Naive thymus-derived CD4-positive, alpha-beta T cell (primary cell): ENCODE results near the gene PIP4K2A. TPM values are rescaled to one million over a fixed set of nuclear protein-coding genes. Genes with fewer than 3 reads are reported as not detected.
A peak's percentile ranks its signal among the peaks of the same experiment; 100 is the strongest.

Experiments
- ATAC-seq: fragments of 150-1000 bp; cut with Tn5 transposase; 2 replicates; pipeline ENCODE4 v1.10.0; 2021; ENCODE audit warnings: mild to moderate bottlenecking, moderate library complexity
- CTCF ChIA-PET: fragments of 350-600 bp; sonication (Branson Sonifier 250); formaldehyde crosslinking; loops from one replicate; lab custom pipeline; 2021; ENCODE audit warnings: antibody characterized with exemption; lab: Charles Lee
- POLR2A ChIA-PET: fragments of 350-600 bp; sonication (Branson Sonifier 250); formaldehyde crosslinking; loops from one replicate; lab custom pipeline; 2021; ENCODE audit warnings: antibody characterized with exemption, inconsistent platforms; lab: Charles Lee
- DNase-seq, 9 donors: peaks; one replicate each; pipeline versions ENCODE4 v3.0.0 to v3.0.0-alpha.2; 2020 to 2022; ENCODE audit warnings: mixed read lengths in 1 of 9
- H3K27ac ChIP-seq: one replicate; pipeline ENCODE4 v1.7.0; 2013; ENCODE audit warnings: mild to moderate bottlenecking, low read depth, low read length, moderate library complexity
- H3K27me3 ChIP-seq, 2 donors: one replicate each; pipeline ENCODE4 v1.7.0; 2013; ENCODE audit warnings: low read length in 2 of 2, mild to moderate bottlenecking in 2 of 2, moderate library complexity in 2 of 2; ENCODE audit not compliant: control insufficient read depth in 2 of 2, insufficient read depth in 2 of 2
- H3K36me3 ChIP-seq, 3 experiments: 1 replicate in 2 of 3; 2 replicates in 1 of 3; pipeline ENCODE4 v1.7.0; 2013; ENCODE audit warnings: low read length in 3 of 3, mild to moderate bottlenecking in 3 of 3, moderate library complexity in 1 of 3; ENCODE audit not compliant: insufficient read depth in 3 of 3, control insufficient read depth in 2 of 3
- H3K4me1 ChIP-seq, 2 donors: one replicate each; pipeline ENCODE4 v1.7.0; 2013; ENCODE audit warnings: low read length in 2 of 2, mild to moderate bottlenecking in 2 of 2, moderate library complexity in 1 of 2; ENCODE audit not compliant: control insufficient read depth in 2 of 2, insufficient read depth in 2 of 2
- H3K4me3 ChIP-seq: 2 replicates; pipeline ENCODE4 v1.7.0; 2013; ENCODE audit warnings: mild to moderate bottlenecking, low read length
- H3K9me3 ChIP-seq, 3 experiments: 1 replicate in 2 of 3; 2 replicates in 1 of 3; pipeline ENCODE4 v1.7.0; 2013; ENCODE audit warnings: low read length in 3 of 3; ENCODE audit not compliant: control insufficient read depth in 2 of 3
- H3K27ac Mint-ChIP-seq, 9 donors: one replicate each; pipeline ENCODE4 v1.8.0; 2020 to 2022; ENCODE audit warnings: mixed read lengths in 9 of 9, mild to moderate bottlenecking in 8 of 9, moderate library complexity in 5 of 9, inconsistent platforms in 2 of 9
- H3K27me3 Mint-ChIP-seq, 5 donors: one replicate each; pipeline ENCODE4 v1.8.0; 2021 to 2022; ENCODE audit warnings: mixed read lengths in 5 of 5, mild to moderate bottlenecking in 1 of 5
- H3K36me3 Mint-ChIP-seq, 5 donors: one replicate each; pipeline ENCODE4 v1.8.0; 2020 to 2022; ENCODE audit warnings: mixed read lengths in 5 of 5, mild to moderate bottlenecking in 3 of 5, inconsistent platforms in 1 of 5
- H3K4me1 Mint-ChIP-seq, 7 donors: one replicate each; pipeline ENCODE4 v1.8.0; 2020 to 2022; ENCODE audit warnings: mixed read lengths in 7 of 7, mild to moderate bottlenecking in 3 of 7, inconsistent platforms in 1 of 7
- H3K4me3 Mint-ChIP-seq, 10 donors: one replicate each; pipeline ENCODE4 v1.8.0; 2020 to 2022; ENCODE audit warnings: mild to moderate bottlenecking in 10 of 10, mixed read lengths in 10 of 10, moderate library complexity in 6 of 10, inconsistent platforms in 2 of 10
- H3K9me3 Mint-ChIP-seq, 11 donors: one replicate each; pipeline ENCODE4 v1.8.0; 2020 to 2022; ENCODE audit warnings: mixed read lengths in 11 of 11, mild to moderate bottlenecking in 4 of 11, inconsistent platforms in 1 of 11, moderate library complexity in 1 of 11
- intact Hi-C, 2 donors: fragments of 100-400 bp; cut with micrococcal nuclease; formaldehyde crosslinking; loops; one replicate each; pipeline ENCODE4 v1.15.1; 2023
- polyA plus RNA-seq, 2 donors: library from polyadenylated mRNA; unstranded; fragments of 300-500 nt; fragmentation: Illumina TruSeq; gene quantifications; one replicate each; pipeline ENCODE4 v1.2.3, GENCODE V29; 2021
- total RNA-seq, 6 experiments: library from RNA in 5 of 6; stranded (reverse) in 5 of 6; gene quantifications; 1 replicate in 5 of 6; 2 replicates in 1 of 6; pipeline ENCODE4 v1.2.3 and lab custom pipeline; 2021 to 2026

Gene PIP4K2A
- total and polyA plus RNA-seq, 7 experiments from 2014 or later: 40.9 to 152 (median 134) TPM

- no peak for DNase-seq
- Mint-ChIP-seq H3K4me3 (peak overlapping the region; percentile 67 to 87 (median 81)), H3K27me3 (no peaks in the 10 kb centered on the region), H3K9me3 (peaks cover 0 to 2% (median 0%) of the 10 kb centered on the region in 11 donors), H3K27ac (peak overlapping the region; percentile 82 to 97 (median 92)), H3K36me3 (peaks cover 0 to 31% (median 3%) of the 10 kb centered on the region in 5 donors), H3K4me1 (peaks cover 84 to 100% (median 91%) of the 10 kb centered on the region in 7 donors)
- Histone ChIP-seq H3K27me3 (no peaks in the 10 kb centered on the region), H3K36me3 (no peaks in the 10 kb centered on the region), H3K4me1 (peaks cover 82 to 88% of the 10 kb centered on the region in 2 donors), H3K4me3 (peak overlapping the region; percentile 23), H3K27ac (peak overlapping the region; percentile 33), H3K9me3 (no peaks in the 10 kb centered on the region)
- ChIA-PET POLR2A (interaction anchor here (0.6 to 10.4 kb wide), 14 partner anchors 7 to 340 kb away, joined by 3 to 97 read pairs (median 7); partner anchors contain the start of genes COMMD3 and PIP4K2A), CTCF (interaction anchor here (0.6 to 4.3 kb wide), 7 partner anchors 9 to 57 kb away, joined by 3 to 17 read pairs (median 6); no protein-coding TSS in a partner anchor)
- no peak for ATAC-seq
- intact Hi-C loops: loop anchor here in 1 of 2 donors (5.0 to 10.0 kb wide), 2 partner anchors 219 to 1131 kb away; partner anchors contain the start of gene SKIDA1
These were observed 58.3 kb downstream of the PIP4K2A start for GRCh38 chr10:22656036-22656435.

DNA sequence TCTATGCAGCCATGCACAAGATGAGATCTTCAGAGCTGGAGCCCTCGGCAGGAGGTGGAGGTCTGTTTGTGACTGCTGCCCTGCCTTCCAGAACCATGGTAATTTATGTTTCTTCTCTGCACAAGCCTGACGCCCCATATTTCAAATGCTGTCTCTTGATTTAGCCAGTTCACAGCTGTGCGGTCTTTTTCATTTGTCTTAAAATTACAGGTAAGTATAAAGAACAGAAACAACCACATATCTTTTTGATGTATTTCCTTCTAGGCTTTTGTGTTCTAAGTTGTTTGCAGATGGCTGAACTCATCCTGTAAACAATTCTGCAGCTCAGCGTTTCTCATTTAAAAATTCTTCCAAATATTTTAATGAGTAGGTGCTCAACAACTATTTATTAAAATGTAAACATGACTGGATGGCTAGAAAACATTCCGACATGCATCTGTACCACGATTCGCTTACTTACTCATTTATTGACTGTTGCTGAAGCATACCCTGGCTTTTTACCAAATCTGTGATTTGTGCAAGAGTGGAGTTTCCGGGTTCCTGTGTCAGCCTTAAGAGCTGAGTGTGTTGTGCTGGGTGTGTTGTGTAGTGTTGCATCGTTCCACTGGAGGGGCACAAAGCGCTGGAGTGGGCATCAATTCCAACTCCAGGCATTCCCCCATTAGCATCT lies 58.9 kb downstream of the PIP4K2A start:
- DNase-seq (peak in 7 of 9 donors; percentile 69 to 90 (median 86)), ATAC-seq (peak; percentile 89)
- H3K27ac ChIP-seq: peak overlapping the region; percentile 54
- peaks cover 84 to 88% of the 10 kb centered on the region in 2 donors for H3K4me1 ChIP-seq
- H3K4me3 ChIP-seq: peak overlapping the region; percentile 23
- ChIA-PET POLR2A (interaction anchor here (0.6 to 10.4 kb wide), 22 partner anchors 9 to 339 kb away, joined by 3 to 97 read pairs (median 4); partner anchors contain the start of genes COMMD3 and PIP4K2A), CTCF (interaction anchor here (0.5 to 4.3 kb wide), 11 partner anchors 11 to 112 kb away, joined by 3 to 17 read pairs (median 4); no protein-coding TSS in a partner anchor)
- H3K36me3 ChIP-seq: no peaks in the 10 kb centered on the region
- no peaks in the 10 kb centered on the region for H3K27me3 ChIP-seq
- Mint-ChIP-seq H3K27me3 (no peaks in the 10 kb centered on the region), H3K4me1 (peaks cover 84 to 100% (median 90%) of the 10 kb centered on the region in 7 donors), H3K36me3 (peaks cover 0 to 31% (median 3%) of the 10 kb centered on the region in 5 donors), H3K9me3 (peaks cover 0 to 2% (median 0%) of the 10 kb centered on the region in 11 donors), H3K27ac (peak overlapping the region; percentile 82 to 97 (median 92)), H3K4me3 (peak overlapping the region; percentile 67 to 87 (median 81))
- intact Hi-C loops: loop anchor here (1.0 to 10.0 kb wide), 10 partner anchors 9 to 1131 kb away; partner anchors contain the start of genes PIP4K2A (in 2 of the 2), BMI1 (in 1 of the 2), DNAJC1 (in 1 of the 2) and SKIDA1 (in 1 of the 2)
- no peaks in the 10 kb centered on the region for H3K9me3 ChIP-seq

- Histone ChIP-seq H3K27ac (peak overlapping the region; percentile 54), H3K4me1 (peaks cover 97 to 98% of the 10 kb centered on the region in 2 donors), H3K9me3 (no peaks in the 10 kb centered on the region), H3K27me3 (no peaks in the 10 kb centered on the region), H3K4me3 (peak overlapping the region; percentile 26), H3K36me3 (no peaks in the 10 kb centered on the region)
- peak overlapping the region; percentile 64 to 88 (median 77) for H3K4me3 Mint-ChIP-seq
- DNase-seq: peak in 5 of 9 donors; percentile 25 to 37 (median 32)
- peaks cover 0 to 30% (median 3%) of the 10 kb centered on the region in 5 donors for H3K36me3 Mint-ChIP-seq
- intact Hi-C loops: loop anchor here (2.0 to 10.0 kb wide), 2 partner anchors 14 to 1128 kb away; partner anchors contain the start of gene SKIDA1 (in 1 of the 2)
- POLR2A ChIA-PET: interaction anchor here (0.6 to 7.3 kb wide), 7 partner anchors 9 to 67 kb away, joined by 4 to 97 read pairs (median 6); partner anchors contain the start of gene PIP4K2A
- H3K27ac Mint-ChIP-seq: peak overlapping the region; percentile 78 to 97 (median 94)
- ATAC-seq: peak; percentile 14
- CTCF ChIA-PET: interaction anchor here (0.9 kb wide), 1 partner anchor 10 kb away, joined by 3 read pairs; no protein-coding TSS in a partner anchor
- peaks cover 88 to 100% (median 93%) of the 10 kb centered on the region in 7 donors for H3K4me1 Mint-ChIP-seq
- no peaks in the 10 kb centered on the region for H3K27me3 Mint-ChIP-seq
- peaks cover 0 to 2% (median 0%) of the 10 kb centered on the region in 11 donors for H3K9me3 Mint-ChIP-seq
These were observed 61.3 kb downstream of the PIP4K2A start for GRCh38 chr10:22652988-22653481.

GRCh38 chr10:22651276-22651980 lies 63.0 kb downstream of the PIP4K2A start:
- Histone ChIP-seq H3K36me3 (no peaks in the 10 kb centered on the region), H3K27ac (peak overlapping the region; percentile 45), H3K4me1 (peaks cover 98 to 99% of the 10 kb centered on the region in 2 donors), H3K9me3 (no peaks in the 10 kb centered on the region), H3K4me3 (peak overlapping the region; percentile 31), H3K27me3 (no peaks in the 10 kb centered on the region)
- DNase-seq: no peak
- CTCF ChIA-PET: interaction anchor here (0.6 to 1.3 kb wide), 3 partner anchors 31 to 338 kb away, joined by 3 to 4 read pairs (median 4); no protein-coding TSS in a partner anchor
- POLR2A ChIA-PET: interaction anchor here (1.1 to 4.3 kb wide), 7 partner anchors 9 to 62 kb away, joined by 3 to 23 read pairs (median 6); partner anchors contain the start of gene PIP4K2A
- intact Hi-C loops: loop anchor here in 1 of 2 donors (10.0 kb wide), 1 partner anchor 1127 kb away; the partner anchor contains the start of gene SKIDA1
- Mint-ChIP-seq H3K9me3 (peaks cover 0 to 4% (median 0%) of the 10 kb centered on the region in 11 donors), H3K27ac (peak overlapping the region; percentile 78 to 97 (median 94)), H3K4me1 (peaks cover 89 to 100% (median 93%) of the 10 kb centered on the region in 7 donors), H3K36me3 (peaks cover 0 to 31% (median 0%) of the 10 kb centered on the region in 5 donors), H3K27me3 (no peaks in the 10 kb centered on the region), H3K4me3 (peak overlapping the region; percentile 46 to 82 (median 76))
- ATAC-seq: no peak

DNA sequence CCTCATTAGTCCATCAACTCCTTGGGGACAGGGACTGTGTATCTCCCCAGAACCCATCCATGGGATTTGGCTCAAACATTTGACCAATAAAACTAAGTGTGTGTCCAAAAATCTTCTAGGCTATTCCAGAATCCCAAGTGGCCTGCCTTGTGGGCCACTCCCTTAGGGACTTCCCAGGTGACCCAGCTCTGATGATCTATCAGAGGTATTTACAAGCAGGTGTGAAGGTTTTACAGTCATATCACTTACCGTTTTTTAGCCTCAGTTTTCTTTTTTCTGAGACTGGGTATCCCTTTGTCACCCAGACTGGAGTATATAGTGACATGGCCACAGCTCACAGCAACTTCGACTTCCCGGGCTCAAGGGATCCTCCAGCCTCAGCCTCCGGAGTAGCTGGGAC lies 64.4 kb downstream of the PIP4K2A start:
- no peaks in the 10 kb centered on the region for H3K9me3 ChIP-seq
- peak overlapping the region; percentile 75 to 97 (median 93) for H3K27ac Mint-ChIP-seq
- no peaks in the 10 kb centered on the region for H3K27me3 Mint-ChIP-seq
- ChIA-PET POLR2A (interaction anchor here (0.8 to 4.3 kb wide), 12 partner anchors 11 to 210 kb away, joined by 3 to 23 read pairs (median 5); partner anchors contain the start of gene PIP4K2A), CTCF (interaction anchor here (0.6 to 1.3 kb wide), 5 partner anchors 10 to 295 kb away, joined by 3 to 4 read pairs (median 3); no protein-coding TSS in a partner anchor)
- peaks cover 0 to 30% (median 0%) of the 10 kb centered on the region in 5 donors for H3K36me3 Mint-ChIP-seq
- H3K4me3 ChIP-seq: peak overlapping the region; percentile 37
- H3K4me1 Mint-ChIP-seq: peaks cover 79 to 95% (median 87%) of the 10 kb centered on the region in 7 donors
- H3K4me1 ChIP-seq: peaks cover 97 to 98% of the 10 kb centered on the region in 2 donors
- H3K9me3 Mint-ChIP-seq: peaks cover 0 to 4% (median 0%) of the 10 kb centered on the region in 11 donors
- ATAC-seq (no peak), DNase-seq (no peak)
- no peaks in the 10 kb centered on the region for H3K27me3 ChIP-seq
- H3K27ac ChIP-seq: peak overlapping the region; percentile 30
- intact Hi-C loops: loop anchor here in 1 of 2 donors (10.0 kb wide), 1 partner anchor 1125 kb away; the partner anchor contains the start of gene SKIDA1
- no peaks in the 10 kb centered on the region for H3K36me3 ChIP-seq
- H3K4me3 Mint-ChIP-seq: peak overlapping the region; percentile 72 to 89 (median 84)
